SIG-M5 (cell line): ENCODE results near the gene C19orf47.

ENCODE experiments used
- DNase-seq: peaks from one replicate; lab custom pipeline; 2025; lab: John Stamatoyannopoulos, UW

The C19orf47 gene

GRCh38 chr19:40315812-40316470, 32.3 kb downstream of the C19orf47 start:
- DNase-seq, result no peak

GRCh38 chr19:40314656-40315055, 33.5 kb downstream of the C19orf47 start:
- DNase-seq, result no peak

GRCh38 chr19:40313229-40313983, 34.8 kb downstream of the C19orf47 start:
- no peak for DNase-seq

- DNase-seq, result no peak
These were observed 35.7 kb downstream of the C19orf47 start for GRCh38 chr19:40312533-40312932.

GRCh38 chr19:40309666-40310065, 38.5 kb downstream of the C19orf47 start:
- no peak for DNase-seq

- no peak for DNase-seq
These were observed 42.8 kb downstream of the C19orf47 start for GRCh38 chr19:40305403-40305802.

GRCh38 chr19:40304306-40304705, 43.9 kb downstream of the C19orf47 start:
- no peak for DNase-seq

- DNase-seq, result no peak
These were observed 44.4 kb downstream of the C19orf47 start for GRCh38 chr19:40303765-40304164.

GRCh38 chr19:40302224-40303011, 45.8 kb downstream of the C19orf47 start:
- DNase-seq, result no peak

GRCh38 chr19:40300668-40301067, 47.5 kb downstream of the C19orf47 start:
- no peak for DNase-seq

GRCh38 chr19:40298026-40298425, 50.2 kb downstream of the C19orf47 start:
- DNase-seq, result no peak

GRCh38 chr19:40294560-40294959, 53.6 kb downstream of the C19orf47 start:
- DNase-seq, result no peak

GRCh38 chr19:40286971-40287421, 61.2 kb downstream of the C19orf47 start:
- DNase-seq, result no peak

GRCh38 chr19:40286235-40286970, 61.8 kb downstream of the C19orf47 start:
- DNase-seq, result no peak

- peak; percentile 95 for DNase-seq
These were observed 62.6 kb downstream of the C19orf47 start for GRCh38 chr19:40285353-40286234.

GRCh38 chr19:40284501-40285352, 63.5 kb downstream of the C19orf47 start, which contains the start of gene AKT2:
Gene AKT2, minus strand, starts transcription at chr19:40285345. Its CDS starts 20,078 bp downstream, at chr19:40265267.
- no peak for DNase-seq

- no peak for DNase-seq
These were observed 64.0 kb downstream of the C19orf47 start for GRCh38 chr19:40284251-40284500.

- DNase-seq, result no peak
These were observed 64.6 kb downstream of the C19orf47 start for GRCh38 chr19:40283414-40284250.

GRCh38 chr19:40282920-40283319, 65.3 kb downstream of the C19orf47 start:
- no peak for DNase-seq
